Measurements from ENCODE around the gene ETFA. TPM values are rescaled to one million over a fixed set of nuclear protein-coding genes. Genes with fewer than 3 reads are reported as not detected.

Gene ETFA
- total and polyA plus RNA-seq, 10 donors: 49.7 to 98.5 (median 80.5) TPM

DNA sequence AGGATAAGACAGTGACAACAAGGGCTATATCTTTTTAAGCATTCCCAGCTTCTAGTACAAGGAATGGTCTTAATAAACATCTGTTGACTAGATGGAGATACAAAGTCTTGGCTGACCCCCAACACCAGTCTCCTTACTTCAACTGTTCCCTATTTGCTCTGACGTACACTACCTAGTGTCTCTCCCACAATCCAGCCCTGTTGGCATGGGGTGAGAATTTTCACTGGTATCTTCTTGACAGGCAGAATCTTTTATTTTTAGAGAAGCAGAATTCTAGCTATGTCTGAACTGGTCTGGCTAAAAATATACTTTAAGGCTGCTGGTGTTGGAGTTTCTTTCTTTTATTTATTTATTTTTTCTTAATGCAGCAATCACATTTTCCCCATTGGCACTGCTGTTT is 82.0 kb downstream of the ETFA start:
- Histone ChIP-seq H3K27ac (no peak overlapping the region), H3K4me3 (no peak overlapping the region), H3K9me3 (no peaks in the 10 kb centered on the region), H3K27me3 (replicated peaks in 1 of 7) (no peaks in the 10 kb centered on the region), H3K4me1 (no peaks in the 10 kb centered on the region), H3K36me3 (peaks cover 0 to 76% (median 35%) of the 10 kb centered on the region in 6 donors)
- 4 to 97% (median 84%) methylated on average over 1 of the region's 1 CpG for WGBS, 5 donors
- TF ChIP-seq, protein P1, sequence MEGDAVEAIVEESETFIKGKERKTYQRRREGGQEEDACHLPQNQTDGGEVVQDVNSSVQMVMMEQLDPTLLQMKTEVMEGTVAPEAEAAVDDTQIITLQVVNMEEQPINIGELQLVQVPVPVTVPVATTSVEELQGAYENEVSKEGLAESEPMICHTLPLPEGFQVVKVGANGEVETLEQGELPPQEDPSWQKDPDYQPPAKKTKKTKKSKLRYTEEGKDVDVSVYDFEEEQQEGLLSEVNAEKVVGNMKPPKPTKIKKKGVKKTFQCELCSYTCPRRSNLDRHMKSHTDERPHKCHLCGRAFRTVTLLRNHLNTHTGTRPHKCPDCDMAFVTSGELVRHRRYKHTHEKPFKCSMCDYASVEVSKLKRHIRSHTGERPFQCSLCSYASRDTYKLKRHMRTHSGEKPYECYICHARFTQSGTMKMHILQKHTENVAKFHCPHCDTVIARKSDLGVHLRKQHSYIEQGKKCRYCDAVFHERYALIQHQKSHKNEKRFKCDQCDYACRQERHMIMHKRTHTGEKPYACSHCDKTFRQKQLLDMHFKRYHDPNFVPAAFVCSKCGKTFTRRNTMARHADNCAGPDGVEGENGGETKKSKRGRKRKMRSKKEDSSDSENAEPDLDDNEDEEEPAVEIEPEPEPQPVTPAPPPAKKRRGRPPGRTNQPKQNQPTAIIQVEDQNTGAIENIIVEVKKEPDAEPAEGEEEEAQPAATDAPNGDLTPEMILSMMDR (IDR thresholded peaks at IDR 0.05 in 8 of 11, conservative IDR thresholded peaks at IDR 0.05 in 3 of 11): no peak
- no peak for TF ChIP-seq POLR2A (IDR thresholded peaks at IDR 0.05)
- TF ChIP-seq POLR2AphosphoS5 (IDR thresholded peaks at IDR 0.05): no peak
- intact Hi-C loops (cut with DNase I; ENCODE audit: low total_unique reads): no loop called here
- no peak for DNase-seq

DNA sequence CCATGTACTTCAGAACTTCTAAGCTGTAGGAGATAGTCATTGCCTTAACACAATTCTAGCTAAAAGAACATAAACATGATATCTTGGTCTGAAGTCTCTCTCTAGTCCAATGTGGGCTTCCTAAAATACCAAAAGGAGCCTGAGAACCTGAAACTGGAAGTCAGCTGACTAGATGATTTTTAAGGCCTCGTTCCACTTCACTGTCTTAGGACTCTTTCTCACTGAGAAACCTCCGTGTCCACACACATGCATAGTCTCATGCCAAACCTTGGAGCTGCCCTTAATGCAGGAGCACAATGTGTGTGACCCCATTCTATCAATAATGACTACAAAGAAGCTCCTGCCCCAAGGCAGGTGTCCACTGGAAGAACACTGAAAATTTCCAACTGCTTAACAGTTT is 87.7 kb downstream of the ETFA start:
- WGBS, 5 donors: 89 to 100% (median 92%) methylated on average over 2 of the region's 2 CpGs
- Histone ChIP-seq H3K27ac (no peak overlapping the region), H3K4me1 (no peaks in the 10 kb centered on the region), H3K4me3 (no peak overlapping the region), H3K9me3 (no peaks in the 10 kb centered on the region), H3K27me3 (replicated peaks in 1 of 7) (no peaks in the 10 kb centered on the region), H3K36me3 (peaks cover 0 to 92% (median 35%) of the 10 kb centered on the region in 6 donors)
- intact Hi-C loops (cut with DNase I; ENCODE audit: low total_unique reads): no loop called here
- TF ChIP-seq POLR2A (IDR thresholded peaks at IDR 0.05) (no peak), POLR2AphosphoS5 (IDR thresholded peaks at IDR 0.05) (no peak)
- TF ChIP-seq, protein P1 (IDR thresholded peaks at IDR 0.05 in 8 of 11, conservative IDR thresholded peaks at IDR 0.05 in 3 of 11): no peak
- no peak for DNase-seq

DNA sequence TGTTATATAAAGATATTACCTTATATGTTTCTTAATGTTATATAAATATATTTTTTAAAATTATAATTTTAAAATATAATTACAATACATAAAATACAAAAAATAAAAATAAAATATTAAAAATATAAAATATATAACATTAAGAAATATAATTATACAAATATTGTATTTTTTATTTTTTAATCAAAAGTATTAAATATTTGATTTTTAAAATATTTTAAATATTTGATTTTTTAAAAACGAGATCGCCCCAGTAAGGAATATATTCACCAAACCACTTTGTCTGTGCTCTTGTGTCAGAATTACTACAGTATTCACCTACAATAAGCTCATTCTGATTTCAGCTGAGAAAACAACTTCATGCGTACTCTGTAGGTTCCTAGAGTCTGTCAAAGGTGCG is 89.1 kb downstream of the ETFA start:
- Histone ChIP-seq H3K27ac (no peak overlapping the region), H3K4me1 (no peaks in the 10 kb centered on the region), H3K27me3 (replicated peaks in 1 of 7) (no peaks in the 10 kb centered on the region), H3K4me3 (no peak overlapping the region), H3K9me3 (no peaks in the 10 kb centered on the region), H3K36me3 (peaks cover 0 to 92% (median 33%) of the 10 kb centered on the region in 6 donors)
- 97 to 99% (median 98%) methylated on average over 4 of the region's 4 CpGs for whole genome bisulfite sequencing, 5 donors
- intact Hi-C loops (cut with DNase I; ENCODE audit: low total_unique reads): no loop called here
- no peak for DNase-seq
- TF ChIP-seq, protein P1 (IDR thresholded peaks at IDR 0.05 in 8 of 11, conservative IDR thresholded peaks at IDR 0.05 in 3 of 11): no peak
- no peak for TF ChIP-seq POLR2AphosphoS5 (IDR thresholded peaks at IDR 0.05)
- TF ChIP-seq POLR2A (IDR thresholded peaks at IDR 0.05): no peak

DNA sequence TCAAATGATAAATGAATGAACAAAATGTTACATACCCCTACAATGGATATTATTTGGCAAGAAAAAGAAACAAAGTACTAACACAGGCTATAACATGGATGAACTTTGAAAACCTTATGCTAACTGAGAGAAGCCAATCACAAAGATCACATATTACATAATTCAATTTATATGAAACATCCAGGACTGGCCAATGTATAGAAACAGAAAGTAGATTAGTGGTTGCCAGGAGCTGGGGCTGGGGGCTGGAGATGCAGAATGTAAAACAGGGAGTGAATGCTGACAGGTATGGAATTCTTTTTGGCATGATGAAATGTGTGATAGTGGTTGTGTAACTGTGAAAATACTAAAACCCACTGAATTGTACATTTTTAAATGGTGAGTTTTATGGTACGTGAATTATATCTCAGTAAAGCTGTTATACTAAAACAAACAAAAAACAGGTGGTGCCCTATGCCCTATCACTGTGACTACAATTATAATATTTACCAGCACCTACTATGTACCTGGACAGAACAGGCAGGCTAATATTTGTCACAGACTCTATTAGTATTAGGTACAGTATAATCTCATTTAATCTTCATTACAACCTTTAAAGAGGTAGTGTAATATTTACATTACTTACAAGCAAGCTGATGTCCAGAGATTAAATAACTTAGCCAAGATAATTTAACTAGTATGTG is 90.0 kb downstream of the ETFA start:
- Histone ChIP-seq H3K36me3 (peaks cover 0 to 91% (median 32%) of the 10 kb centered on the region in 6 donors), H3K27me3 (replicated peaks in 1 of 7) (no peaks in the 10 kb centered on the region), H3K4me3 (no peak overlapping the region), H3K4me1 (no peaks in the 10 kb centered on the region), H3K9me3 (no peaks in the 10 kb centered on the region), H3K27ac (no peak overlapping the region)
- intact Hi-C loops (cut with DNase I; ENCODE audit: low total_unique reads): no loop called here
- TF ChIP-seq POLR2A (IDR thresholded peaks at IDR 0.05) (no peak), POLR2AphosphoS5 (IDR thresholded peaks at IDR 0.05) (no peak)
- TF ChIP-seq, protein P1 (IDR thresholded peaks at IDR 0.05 in 8 of 11, conservative IDR thresholded peaks at IDR 0.05 in 3 of 11): no peak
- DNase-seq: no peak
- 95 to 100% (median 100%) methylated on average over 1 of the region's 1 CpG for WGBS, 5 donors
